ENCODE results near the gene THSD4.
A peak's percentile ranks its signal among the peaks of the same experiment; 100 is the strongest.
"Not testable (repeated sequence)": the region's sequence is repeated elsewhere in the genome, so short reads cannot be mapped to it uniquely, and the experiment has no call there.

Gene THSD4

GRCh38 chr15:71149646-71150557, 34.6 kb downstream of the THSD4 start:
- DNase-seq (ENCODE audit: low read depth in 2 of 2) = no peak

GRCh38 chr15:71151081-71151480, 35.8 kb downstream of the THSD4 start:
- peak; percentile 44 to 53 for DNase-seq (ENCODE audit: low read depth in 2 of 2)

GRCh38 chr15:71152542-71152941, 37.3 kb downstream of the THSD4 start:
- no peak for DNase-seq (ENCODE audit: low read depth in 2 of 2)

GRCh38 chr15:71153823-71154524, 38.7 kb downstream of the THSD4 start:
- no peak for DNase-seq (ENCODE audit: low read depth in 2 of 2)

- no peak for DNase-seq (ENCODE audit: low read depth in 2 of 2)
These were observed 39.4 kb downstream of the THSD4 start for GRCh38 chr15:71154607-71155200.

- no peak for DNase-seq (ENCODE audit: low read depth in 2 of 2)
These were observed 40.3 kb downstream of the THSD4 start for GRCh38 chr15:71155534-71155933.

- DNase-seq (ENCODE audit: low read depth in 2 of 2) = no peak
These were observed 45.7 kb downstream of the THSD4 start for GRCh38 chr15:71160976-71161375.

- no peak for DNase-seq (ENCODE audit: low read depth in 2 of 2)
These were observed 47.0 kb downstream of the THSD4 start for GRCh38 chr15:71162309-71162708.

GRCh38 chr15:71164606-71165005, 49.3 kb downstream of the THSD4 start:
- DNase-seq (ENCODE audit: low read depth in 2 of 2) = not testable (repeated sequence)

- no peak for DNase-seq (ENCODE audit: low read depth in 2 of 2)
These were observed 52.3 kb downstream of the THSD4 start for GRCh38 chr15:71167445-71168165.

GRCh38 chr15:71168166-71168834, 53.0 kb downstream of the THSD4 start:
- no peak for DNase-seq (ENCODE audit: low read depth in 2 of 2)

GRCh38 chr15:71170163-71170562, 54.9 kb downstream of the THSD4 start:
- no peak for DNase-seq (ENCODE audit: low read depth in 2 of 2)

GRCh38 chr15:71171195-71171594, 55.9 kb downstream of the THSD4 start:
- no peak for DNase-seq (ENCODE audit: low read depth in 2 of 2)

- DNase-seq (ENCODE audit: low read depth in 2 of 2) = not testable (repeated sequence)
These were observed 59.1 kb downstream of the THSD4 start for GRCh38 chr15:71174360-71174759.

GRCh38 chr15:71180986-71181853, 65.9 kb downstream of the THSD4 start:
- DNase-seq (ENCODE audit: low read depth in 2 of 2) = no peak

- DNase-seq (ENCODE audit: low read depth in 2 of 2) = no peak
These were observed 67.3 kb downstream of the THSD4 start for GRCh38 chr15:71182522-71182921.

- no peak for DNase-seq (ENCODE audit: low read depth in 2 of 2)
These were observed 67.8 kb downstream of the THSD4 start for GRCh38 chr15:71183063-71183462.

- DNase-seq (ENCODE audit: low read depth in 2 of 2) = no peak
These were observed 70.4 kb downstream of the THSD4 start for GRCh38 chr15:71185706-71186105.

GRCh38 chr15:71186267-71186666, 71.0 kb downstream of the THSD4 start:
- DNase-seq (ENCODE audit: low read depth in 2 of 2) = no peak

GRCh38 chr15:71187078-71187477, 71.8 kb downstream of the THSD4 start:
- no peak for DNase-seq (ENCODE audit: low read depth in 2 of 2)
